Prostate gland (tissue), 2 donors: ENCODE data around the gene MTSS2. TPM values are rescaled to one million over a fixed set of nuclear protein-coding genes. Genes with fewer than 3 reads are reported as not detected.

Source experiments
- DNase-seq: peaks from one replicate; pipeline ENCODE4 v3.0.0-alpha.2; 2019; ENCODE audit warnings: low spot score
- H3K27ac ChIP-seq, 2 donors: fragments of 200-600 bp; sonication (generic); 2 replicates each; pipeline ENCODE4 v1.5.1; 2017 to 2019
- H3K27me3 ChIP-seq: fragments of 200-600 bp; sonication (generic); replicated peaks from 2 replicates; pipeline ENCODE4 v1.5.1; 2019; ENCODE audit not compliant: insufficient read depth
- H3K36me3 ChIP-seq, 2 donors: fragments of 200-600 bp; sonication (generic); 1 replicate in 1 of 2; 2 replicates in 1 of 2; pipeline versions ENCODE4 v1.5.1 to v1.8.1; 2017 to 2019
- H3K4me1 ChIP-seq: fragments of 200-600 bp; sonication (generic); replicated peaks from 2 replicates; pipeline ENCODE4 v1.5.1; 2019
- H3K4me3 ChIP-seq, 2 donors: fragments of 200-600 bp; sonication (generic); 2 replicates each; pipeline ENCODE4 v1.5.1; 2017 to 2019
- H3K9me3 ChIP-seq: fragments of 200-600 bp; sonication (generic); 2 replicates; pipeline ENCODE4 v1.5.1; 2017
- POLR2A ChIP-seq: fragments of 450-650 bp; IDR thresholded peaks from one replicate; pipeline ENCODE4 v1.6.1; 2016; ENCODE audit warnings: antibody characterized with exemption, mild to moderate bottlenecking
- POLR2AphosphoS5 ChIP-seq: sonication (generic); formaldehyde crosslinking; IDR thresholded peaks from one replicate; pipeline ENCODE4 v1.6.1; 2017; ENCODE audit warnings: antibody characterized with exemption
- WGBS: methylation state at CpG from one replicate; pipeline ENCODE4 v1.1.5; 2018; 5-methylcytosine and 5-hydroxymethylcytosine counted together
- intact Hi-C: fragments of 100-400 bp; cut with DNase I; formaldehyde crosslinking; loops from one replicate; pipeline ENCODE4 v1.14.2; 2022
- total RNA-seq, 2 donors: library from RNA; depleted of rRNA; stranded (reverse); fragments of >200 nt; gene quantifications; one replicate each; pipeline ENCODE4 v1.1.0, GENCODE V29; 2016
- TF ChIP-seq, protein P1 (sequence below), 4 experiments: fragments of 200-600 bp in 2 of 4; fragments of 450-650 bp in 2 of 4; sonication (generic) in 2 of 4; IDR thresholded peaks; 1 replicate in 3 of 4; 2 replicates in 1 of 4; pipeline ENCODE4 v1.5.1; 2016 to 2019; ENCODE audit warnings: antibody characterized with exemption in 4 of 4, mild to moderate bottlenecking in 2 of 4, moderate library complexity in 2 of 4

Gene MTSS2
- total RNA-seq, 2 donors from 2014 or later: 42.4 to 92.4 TPM

DNA sequence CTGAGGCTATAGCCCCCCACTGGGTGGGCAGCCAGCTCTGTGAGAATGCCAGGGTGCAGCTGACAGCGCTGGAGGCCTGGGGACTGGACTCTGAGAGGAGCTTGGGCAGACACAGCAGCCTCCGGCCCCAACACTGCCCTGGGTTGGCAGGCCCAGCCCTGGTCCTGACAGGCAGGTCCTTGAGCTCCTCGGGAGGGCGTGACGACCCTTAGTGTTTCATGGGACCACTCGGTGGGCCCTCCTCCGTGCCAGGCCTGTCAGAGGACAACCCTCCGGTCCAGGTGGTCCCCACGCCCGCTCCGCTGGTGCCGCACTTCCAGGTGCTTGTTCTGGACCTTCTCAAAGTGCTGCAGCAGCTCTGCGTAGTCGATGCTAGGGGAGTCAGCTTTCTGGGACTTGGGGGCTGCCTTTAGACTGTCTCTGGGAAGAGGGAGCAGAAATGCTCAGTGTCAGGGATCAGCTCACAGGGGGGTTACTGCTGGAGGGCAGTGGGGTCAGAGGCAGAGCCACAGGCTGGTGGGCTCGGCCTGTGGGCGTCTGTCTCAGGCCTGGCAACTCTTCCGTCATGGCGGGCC, 1.9 kb upstream of the MTSS2 start:
- TF ChIP-seq POLR2A: no peak
- TF ChIP-seq, protein P1, sequence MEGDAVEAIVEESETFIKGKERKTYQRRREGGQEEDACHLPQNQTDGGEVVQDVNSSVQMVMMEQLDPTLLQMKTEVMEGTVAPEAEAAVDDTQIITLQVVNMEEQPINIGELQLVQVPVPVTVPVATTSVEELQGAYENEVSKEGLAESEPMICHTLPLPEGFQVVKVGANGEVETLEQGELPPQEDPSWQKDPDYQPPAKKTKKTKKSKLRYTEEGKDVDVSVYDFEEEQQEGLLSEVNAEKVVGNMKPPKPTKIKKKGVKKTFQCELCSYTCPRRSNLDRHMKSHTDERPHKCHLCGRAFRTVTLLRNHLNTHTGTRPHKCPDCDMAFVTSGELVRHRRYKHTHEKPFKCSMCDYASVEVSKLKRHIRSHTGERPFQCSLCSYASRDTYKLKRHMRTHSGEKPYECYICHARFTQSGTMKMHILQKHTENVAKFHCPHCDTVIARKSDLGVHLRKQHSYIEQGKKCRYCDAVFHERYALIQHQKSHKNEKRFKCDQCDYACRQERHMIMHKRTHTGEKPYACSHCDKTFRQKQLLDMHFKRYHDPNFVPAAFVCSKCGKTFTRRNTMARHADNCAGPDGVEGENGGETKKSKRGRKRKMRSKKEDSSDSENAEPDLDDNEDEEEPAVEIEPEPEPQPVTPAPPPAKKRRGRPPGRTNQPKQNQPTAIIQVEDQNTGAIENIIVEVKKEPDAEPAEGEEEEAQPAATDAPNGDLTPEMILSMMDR (IDR thresholded peaks at IDR 0.05): no peak
- no peak for TF ChIP-seq POLR2AphosphoS5
- intact Hi-C loops: no loop called here
- Histone ChIP-seq H3K4me1 (peaks cover 33% of the 10 kb centered on the region), H3K9me3 (no peaks in the 10 kb centered on the region), H3K27ac (peak overlapping the region; percentile 82 to 92), H3K4me3 (no peak overlapping the region), H3K36me3 (no peaks in the 10 kb centered on the region), H3K27me3 (no peaks in the 10 kb centered on the region)
- 73% methylated on average over 15 of the region's 18 CpGs for WGBS
- DNase-seq: no peak

DNA sequence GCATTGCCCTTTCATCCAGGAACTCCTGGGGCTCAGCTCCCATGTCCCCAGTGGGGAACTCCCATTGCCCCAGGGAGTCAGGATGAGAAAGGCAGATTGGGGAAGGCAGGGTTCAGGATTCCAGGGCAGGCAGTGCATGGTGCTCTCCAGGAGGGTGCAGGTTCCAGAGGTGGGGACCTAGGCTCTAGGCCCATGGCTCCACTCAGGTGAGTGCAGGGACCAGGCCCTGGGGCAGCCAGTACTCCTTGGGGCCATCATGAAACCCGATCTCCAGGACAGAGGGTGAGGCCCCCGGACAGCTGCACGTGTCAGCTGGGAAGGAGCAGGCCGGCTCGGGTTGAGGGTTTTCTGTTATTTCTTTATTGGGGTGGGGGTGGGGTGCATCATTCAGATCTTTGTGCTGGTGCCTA, 1.3 kb upstream of the MTSS2 start:
- intact Hi-C loops: no loop called here
- WGBS: 50% methylated on average over 1 of the region's 5 CpGs
- Histone ChIP-seq H3K27ac (peak overlapping the region; percentile 82 to 92), H3K9me3 (no peaks in the 10 kb centered on the region), H3K4me1 (peaks cover 38% of the 10 kb centered on the region), H3K36me3 (no peaks in the 10 kb centered on the region), H3K4me3 (no peak overlapping the region), H3K27me3 (no peaks in the 10 kb centered on the region)
- TF ChIP-seq POLR2AphosphoS5: no peak
- TF ChIP-seq, protein P1 (IDR thresholded peaks at IDR 0.05): no peak
- TF ChIP-seq POLR2A: no peak
- no peak for DNase-seq

DNA sequence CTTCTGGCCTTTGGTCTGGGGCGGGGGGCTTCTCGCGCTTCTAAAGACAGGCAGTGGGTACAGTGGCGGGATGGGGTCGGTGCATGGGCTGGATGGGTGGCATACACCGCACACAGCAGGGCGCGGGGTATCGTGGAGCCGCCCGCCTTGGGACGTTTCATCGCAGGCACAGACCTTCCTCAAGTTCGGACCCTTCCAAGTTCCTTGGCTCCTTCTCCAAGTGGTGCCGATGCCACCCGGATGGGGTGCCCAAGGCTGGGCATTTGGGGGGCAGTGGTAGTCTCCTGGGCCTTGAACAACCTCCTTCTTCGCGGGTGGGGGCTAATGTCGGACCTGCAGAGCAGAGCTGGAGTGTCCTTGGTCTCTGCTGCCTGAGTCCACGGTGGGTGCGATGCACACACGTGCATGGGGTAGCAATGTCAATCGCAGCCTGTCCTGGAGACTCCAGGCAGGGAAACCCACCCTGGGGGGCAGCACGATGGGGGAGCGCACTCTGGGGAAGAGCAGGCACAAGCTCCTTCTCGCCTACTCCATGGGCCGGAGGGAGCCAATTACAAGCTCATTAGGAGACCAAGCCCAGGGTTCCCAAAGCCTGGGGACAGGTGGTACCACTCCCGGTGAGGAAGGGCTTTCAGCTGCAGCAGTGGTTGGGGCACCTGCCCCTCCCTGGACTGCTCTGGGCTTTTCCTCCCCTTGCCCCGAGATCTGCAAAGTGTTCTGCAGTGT, 686 bp upstream of the MTSS2 start:
- Histone ChIP-seq H3K27me3 (no peaks in the 10 kb centered on the region), H3K9me3 (no peaks in the 10 kb centered on the region), H3K4me3 (peak overlapping the region; percentile 37 to 65), H3K27ac (peak overlapping the region; percentile 82 to 92), H3K4me1 (peaks cover 44% of the 10 kb centered on the region), H3K36me3 (no peaks in the 10 kb centered on the region)
- intact Hi-C loops: no loop called here
- WGBS: 29% methylated on average over 22 of the region's 29 CpGs
- TF ChIP-seq, protein P1 (IDR thresholded peaks at IDR 0.05): no peak
- TF ChIP-seq POLR2A: no peak
- no peak for TF ChIP-seq POLR2AphosphoS5
- no peak for DNase-seq

DNA sequence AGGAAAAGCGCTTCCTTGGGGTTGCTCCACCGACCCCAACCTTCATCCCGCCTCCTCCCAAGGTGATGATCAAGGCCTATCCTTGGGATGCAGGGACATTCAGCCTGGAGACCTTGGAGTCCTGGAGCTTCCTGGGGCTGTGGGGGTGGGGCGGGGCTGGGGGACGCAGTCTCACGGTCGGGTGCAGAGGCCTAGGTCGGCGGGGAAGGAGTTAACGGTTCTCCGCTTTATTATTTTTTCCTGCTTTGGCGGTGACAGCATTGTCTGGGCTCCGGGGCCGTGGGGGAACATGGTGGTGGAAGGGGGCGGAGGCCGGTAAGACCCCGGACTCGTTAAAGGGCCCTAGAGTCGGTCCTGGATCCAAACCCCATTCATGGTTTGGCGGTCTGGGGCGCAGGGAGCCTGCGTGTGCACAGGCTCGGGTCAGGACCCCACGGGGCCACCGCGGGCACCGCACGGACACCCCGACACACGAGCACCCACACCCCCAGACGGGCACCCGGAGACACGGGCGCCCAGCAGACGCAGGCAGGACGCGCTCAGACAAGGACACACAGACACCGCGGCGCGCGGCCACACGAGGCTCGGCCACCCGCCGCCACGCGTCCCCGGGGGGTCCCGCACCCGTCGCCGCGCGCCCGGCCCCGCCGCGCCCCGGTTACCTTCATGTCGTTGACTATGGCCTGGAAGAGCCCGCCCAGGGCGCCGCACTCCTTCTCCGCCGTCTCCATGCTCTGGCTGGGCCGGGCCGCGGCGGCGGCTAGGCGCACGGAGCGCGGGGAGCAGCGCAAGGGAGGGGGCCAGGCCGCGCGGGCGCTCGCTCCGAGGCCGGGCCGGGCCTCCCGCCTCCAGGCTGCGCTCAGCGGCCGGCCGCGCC, 554 bp downstream of the MTSS2 start:
- peaks cover 55% of the 10 kb centered on the region for H3K4me1 ChIP-seq
- WGBS: under 1% methylated on average over 63 of the region's 90 CpGs

More for the DNA sequence above, 554 bp downstream of the MTSS2 start:
- H3K36me3 ChIP-seq: no peaks in the 10 kb centered on the region
- peak overlapping the region; percentile 65 to 90 for H3K4me3 ChIP-seq
- H3K27ac ChIP-seq: peak overlapping the region; percentile 80 to 92
- no peaks in the 10 kb centered on the region for H3K9me3 ChIP-seq
- peak; percentile 14 for TF ChIP-seq POLR2A
- no peak for TF ChIP-seq POLR2AphosphoS5
- intact Hi-C loops: no loop called here
- no peaks in the 10 kb centered on the region for H3K27me3 ChIP-seq
- DNase-seq: no peak
